Stomach (tissue), 9 donors: ENCODE data around the gene SENP8. TPM values are rescaled to one million over a fixed set of nuclear protein-coding genes. Genes with fewer than 3 reads are reported as not detected.
"Not testable (repeated sequence)": the region's sequence is repeated elsewhere in the genome, so short reads cannot be mapped to it uniquely, and the experiment has no call there.

Experiments
- DNase-seq, 2 donors: peaks; one replicate each; pipeline versions ENCODE4 v3.0.0 to v3.0.0-alpha.2; 2013 to 2019
- H3K27ac ChIP-seq, 5 donors: fragments of 200-600 bp in 4 of 5; sonication (generic) in 4 of 5; one replicate each; pipeline ENCODE4 v1.5.1; 2013 to 2019; ENCODE audit warnings: mild to moderate bottlenecking in 1 of 5, moderate library complexity in 1 of 5
- H3K27me3 ChIP-seq, 3 donors: fragments of 200-600 bp; sonication (generic); one replicate each; pipeline ENCODE4 v1.5.1; 2017 to 2019; ENCODE audit warnings: mixed run types in 1 of 3
- H3K36me3 ChIP-seq, 4 donors: fragments of 200-600 bp; sonication (generic); 1 replicate in 3 of 4; 2 replicates in 1 of 4; pipeline ENCODE4 v1.5.1; 2016 to 2019
- H3K4me1 ChIP-seq, 4 donors: fragments of 200-600 bp; sonication (generic); one replicate each; pipeline ENCODE4 v1.5.1; 2016 to 2019
- H3K4me3 ChIP-seq, 4 donors: fragments of 200-600 bp; sonication (generic) in 3 of 4; one replicate each; pipeline ENCODE4 v1.5.1; 2016 to 2019; ENCODE audit warnings: mild to moderate bottlenecking in 1 of 4
- H3K9me3 ChIP-seq, 4 donors: fragments of 200-600 bp; sonication (generic); one replicate each; pipeline ENCODE4 v1.5.1; 2016 to 2019
- EP300 ChIP-seq: sonication (generic); formaldehyde crosslinking; IDR thresholded peaks from one replicate; pipeline ENCODE4 v1.6.1; 2017; ENCODE audit warnings: antibody characterized with exemption
- POLR2A ChIP-seq, 4 donors: fragments of 450-650 bp; IDR thresholded peaks; one replicate each; pipeline ENCODE4 v1.6.1; 2016; ENCODE audit warnings: antibody characterized with exemption in 4 of 4, control low read depth in 2 of 4, mild to moderate bottlenecking in 1 of 4, moderate library complexity in 1 of 4
- POLR2AphosphoS5 ChIP-seq, 3 donors: sonication (generic); formaldehyde crosslinking; IDR thresholded peaks; one replicate each; pipeline ENCODE4 v1.6.1; 2016; ENCODE audit warnings: antibody characterized with exemption in 3 of 3
- WGBS, 5 donors: extraction: QIAGEN DNeasy Blood & Tissue Kit in 3 of 5; methylation state at CpG; one replicate each; pipeline versions ENCODE4 v1.1.5 to v1.1.7; 2013 to 2018; 5-methylcytosine and 5-hydroxymethylcytosine counted together
- intact Hi-C: fragments of 100-400 bp; cut with DNase I; formaldehyde crosslinking; loops from one replicate; pipeline ENCODE4 v1.15.1; 2023; ENCODE audit warnings: low total_unique reads
- polyA plus RNA-seq, 3 donors: library from polyadenylated mRNA; stranded (reverse); fragments of 200-250 nt; gene quantifications; one replicate each; pipeline ENCODE4 v1.2.3, GENCODE V29; 2013
- total RNA-seq, 5 donors: library from RNA; depleted of rRNA; stranded (reverse); fragments of >200 nt; gene quantifications; one replicate each; pipeline versions ENCODE4 v1.1.0 to v1.2.3, GENCODE V29; 2014 to 2016
- TF ChIP-seq, protein P1 (sequence below), 7 experiments: fragments of 450-650 bp in 4 of 7; fragments of 200-600 bp in 3 of 7; sonication (generic) in 3 of 7; IDR thresholded peaks; one replicate each; pipeline ENCODE4 v1.5.1; 2016 to 2019; ENCODE audit warnings: antibody characterized with exemption in 7 of 7, control low read depth in 2 of 7, mild to moderate bottlenecking in 1 of 7
- donor health status: healthy with polysubstance abuse.
- donor health status: Bipolar disorder and iron deficiency.
- donor health status: healthy.

Gene SENP8
- total and polyA plus RNA-seq, 8 donors = 0.45 to 3.8 (median 2.2) TPM; not detected in 1

DNA sequence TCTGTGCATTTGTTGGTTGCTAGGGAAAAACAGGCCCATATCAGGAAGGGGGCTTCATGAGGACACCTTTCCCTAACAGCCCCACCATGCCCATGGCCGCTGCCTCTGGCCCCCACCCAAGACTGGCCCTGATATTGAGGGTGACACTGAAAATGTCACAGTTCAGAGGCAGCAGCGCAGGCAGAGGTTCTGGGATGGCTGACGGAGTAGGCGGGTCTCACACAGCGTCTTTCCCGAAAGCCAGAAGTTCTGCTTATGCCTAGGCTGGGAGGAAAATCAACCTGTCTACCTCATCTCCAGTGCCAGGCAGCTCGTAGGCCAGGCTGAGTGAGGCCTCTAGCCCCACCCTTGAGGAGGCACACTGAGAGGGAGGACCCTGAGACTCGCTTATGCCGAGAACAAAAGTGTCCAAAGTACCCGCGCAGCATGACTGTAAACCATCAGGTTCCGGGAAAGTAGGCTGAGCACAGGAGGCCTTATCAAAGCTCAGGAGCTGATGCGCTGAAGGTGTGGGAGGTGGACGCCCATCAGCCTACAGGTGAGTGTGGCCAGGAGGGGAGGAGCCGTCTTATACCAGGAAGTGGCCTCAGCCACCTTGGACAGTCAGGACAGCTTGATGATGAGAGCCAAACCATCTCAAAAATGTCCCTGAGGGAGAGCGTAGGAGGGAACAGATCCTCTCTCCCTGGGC is 51.9 kb downstream of the SENP8 start:
- DNase-seq = peak; percentile 47 to 65
- H3K4me3 ChIP-seq = no peak overlapping the region
- intact Hi-C loops = no loop called here
- H3K36me3 ChIP-seq = no peaks in the 10 kb centered on the region
- H3K4me1 ChIP-seq = peaks cover 11 to 23% (median 15%) of the 10 kb centered on the region in 4 donors
- H3K9me3 ChIP-seq = no peaks in the 10 kb centered on the region
- H3K27ac ChIP-seq = no peak overlapping the region
- 59 to 88% (median 66%) methylated on average over 15 to 16 of the region's 16 CpGs for WGBS, 5 donors
- no peaks in the 10 kb centered on the region for H3K27me3 ChIP-seq
- TF ChIP-seq POLR2AphosphoS5 (IDR thresholded peaks at IDR 0.05) = no peak
- no peak for TF ChIP-seq POLR2A (IDR thresholded peaks at IDR 0.05)
- no peak for TF ChIP-seq EP300
- TF ChIP-seq, protein P1, sequence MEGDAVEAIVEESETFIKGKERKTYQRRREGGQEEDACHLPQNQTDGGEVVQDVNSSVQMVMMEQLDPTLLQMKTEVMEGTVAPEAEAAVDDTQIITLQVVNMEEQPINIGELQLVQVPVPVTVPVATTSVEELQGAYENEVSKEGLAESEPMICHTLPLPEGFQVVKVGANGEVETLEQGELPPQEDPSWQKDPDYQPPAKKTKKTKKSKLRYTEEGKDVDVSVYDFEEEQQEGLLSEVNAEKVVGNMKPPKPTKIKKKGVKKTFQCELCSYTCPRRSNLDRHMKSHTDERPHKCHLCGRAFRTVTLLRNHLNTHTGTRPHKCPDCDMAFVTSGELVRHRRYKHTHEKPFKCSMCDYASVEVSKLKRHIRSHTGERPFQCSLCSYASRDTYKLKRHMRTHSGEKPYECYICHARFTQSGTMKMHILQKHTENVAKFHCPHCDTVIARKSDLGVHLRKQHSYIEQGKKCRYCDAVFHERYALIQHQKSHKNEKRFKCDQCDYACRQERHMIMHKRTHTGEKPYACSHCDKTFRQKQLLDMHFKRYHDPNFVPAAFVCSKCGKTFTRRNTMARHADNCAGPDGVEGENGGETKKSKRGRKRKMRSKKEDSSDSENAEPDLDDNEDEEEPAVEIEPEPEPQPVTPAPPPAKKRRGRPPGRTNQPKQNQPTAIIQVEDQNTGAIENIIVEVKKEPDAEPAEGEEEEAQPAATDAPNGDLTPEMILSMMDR (IDR thresholded peaks at IDR 0.05) = no peak

DNA sequence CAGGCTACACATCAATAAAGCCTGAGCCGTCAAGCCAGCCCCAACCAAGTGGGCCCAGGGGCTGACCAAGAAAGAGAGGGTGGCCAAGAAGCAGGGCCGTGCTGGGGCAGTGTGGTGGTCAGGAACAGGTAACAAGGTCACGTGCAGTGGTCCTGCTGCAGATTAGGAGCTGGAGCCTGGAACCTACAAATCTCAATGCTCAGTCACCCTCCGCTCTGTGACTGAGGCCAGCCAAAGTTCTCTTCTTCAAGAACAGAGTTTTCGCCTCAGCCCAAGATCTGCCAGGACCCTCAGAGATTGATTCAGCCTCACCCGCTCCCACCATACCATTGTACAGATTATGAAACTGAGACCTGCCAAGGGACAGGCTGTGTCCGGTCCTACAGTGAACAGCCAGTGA is 52.5 kb downstream of the SENP8 start:
- DNase-seq = no peak
- Histone ChIP-seq H3K4me3 (no peak overlapping the region), H3K36me3 (no peaks in the 10 kb centered on the region), H3K9me3 (no peaks in the 10 kb centered on the region), H3K27ac (no peak overlapping the region), H3K4me1 (peaks cover 11 to 23% (median 15%) of the 10 kb centered on the region in 4 donors), H3K27me3 (no peaks in the 10 kb centered on the region)
- WGBS, 5 donors = 89 to 94% (median 94%) methylated on average over 7 of the region's 7 CpGs
- TF ChIP-seq EP300 = no peak
- no peak for TF ChIP-seq POLR2AphosphoS5 (IDR thresholded peaks at IDR 0.05)
- TF ChIP-seq, protein P1 (IDR thresholded peaks at IDR 0.05) = no peak
- no peak for TF ChIP-seq POLR2A (IDR thresholded peaks at IDR 0.05)
- intact Hi-C loops = no loop called here

DNA sequence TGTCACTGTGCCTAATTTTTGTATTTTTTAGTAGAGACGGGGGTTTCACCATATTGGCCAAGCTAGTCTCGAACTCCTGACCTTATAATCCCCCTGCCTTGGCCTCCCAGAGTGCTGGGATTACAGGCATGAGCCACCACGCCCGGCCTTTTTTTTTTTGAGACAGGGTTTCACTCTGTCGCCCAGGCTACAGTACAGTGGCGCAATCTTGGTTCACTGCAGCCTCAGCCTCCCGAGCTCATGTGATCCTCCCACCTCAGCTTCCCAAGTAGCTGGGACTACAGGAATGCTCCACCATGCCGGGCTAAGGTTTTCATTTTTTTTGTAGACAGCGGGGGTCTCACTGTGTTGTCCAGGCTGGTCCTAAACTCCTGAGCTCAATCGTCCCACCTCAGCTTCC is 53.8 kb downstream of the SENP8 start:
- intact Hi-C loops, H3K36me3 ChIP-seq, H3K9me3 ChIP-seq, H3K4me3 ChIP-seq, DNase-seq, H3K27ac ChIP-seq, H3K27me3 ChIP-seq: not testable (repeated sequence)
- WGBS, 5 donors = 81 to 92% (median 90%) methylated on average over 10 of the region's 10 CpGs
- peaks cover 11 to 23% (median 15%) of the 10 kb centered on the region in 4 donors for H3K4me1 ChIP-seq

DNA sequence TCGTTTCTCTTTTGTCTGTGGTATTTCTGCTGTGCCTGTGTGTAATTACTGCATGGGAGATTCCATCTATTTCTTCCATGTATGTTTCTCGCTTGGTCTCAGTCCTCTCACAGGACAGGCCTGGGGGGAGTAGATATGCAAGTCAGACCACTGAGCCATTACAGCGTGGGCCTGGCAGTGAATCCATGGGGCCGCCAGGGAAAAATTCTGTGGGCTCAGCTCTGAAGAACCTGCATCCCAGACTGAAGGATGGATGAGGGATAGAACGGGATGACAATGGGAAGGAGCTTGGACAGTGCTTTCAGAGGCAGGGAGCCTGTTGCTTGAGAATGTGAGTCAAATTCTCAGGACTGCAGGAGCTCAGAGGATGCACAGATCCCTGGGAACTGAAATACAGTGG is 54.6 kb downstream of the SENP8 start:
- peaks cover 11 to 23% (median 15%) of the 10 kb centered on the region in 4 donors for H3K4me1 ChIP-seq
- TF ChIP-seq, protein P1 (IDR thresholded peaks at IDR 0.05) = no peak
- no peak for TF ChIP-seq POLR2AphosphoS5 (IDR thresholded peaks at IDR 0.05)
- TF ChIP-seq EP300 = no peak
- no peak for TF ChIP-seq POLR2A (IDR thresholded peaks at IDR 0.05)
- no peak overlapping the region for H3K4me3 ChIP-seq
- intact Hi-C loops = no loop called here
- no peaks in the 10 kb centered on the region for H3K36me3 ChIP-seq
- WGBS, 5 donors = 83 to 94% (median 86%) methylated on average over 5 of the region's 5 CpGs
- H3K27ac ChIP-seq = no peak overlapping the region
- no peaks in the 10 kb centered on the region for H3K9me3 ChIP-seq
- DNase-seq = no peak
- H3K27me3 ChIP-seq = no peaks in the 10 kb centered on the region

DNA sequence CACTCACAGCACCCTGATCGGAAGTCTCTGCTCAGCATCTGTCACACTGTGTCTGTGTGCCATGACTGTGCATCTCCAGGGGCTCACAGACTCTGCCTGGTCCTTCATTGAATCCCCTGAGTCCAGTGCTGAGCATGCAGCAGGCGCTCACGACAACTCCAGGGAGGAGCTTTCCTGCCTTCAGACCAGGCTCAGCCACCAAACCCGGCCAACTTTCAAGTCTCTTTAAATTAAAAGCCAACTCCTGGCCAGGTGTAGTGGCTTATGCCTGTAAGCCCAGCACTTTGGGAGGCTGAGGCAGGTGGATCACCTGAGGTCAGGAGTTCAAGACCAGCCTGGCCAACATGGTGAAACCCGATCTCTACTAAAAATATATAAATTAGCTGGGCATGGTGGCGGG is 55.2 kb downstream of the SENP8 start:
- Histone ChIP-seq H3K9me3 (no peaks in the 10 kb centered on the region), H3K36me3 (no peaks in the 10 kb centered on the region), H3K4me3 (no peak overlapping the region), H3K27ac (no peak overlapping the region), H3K4me1 (peaks cover 7 to 17% (median 10%) of the 10 kb centered on the region in 4 donors), H3K27me3 (no peaks in the 10 kb centered on the region)
- 89 to 92% (median 90%) methylated on average over 6 of the region's 6 CpGs for WGBS, 5 donors
- TF ChIP-seq POLR2A (IDR thresholded peaks at IDR 0.05) (no peak), EP300 (no peak), POLR2AphosphoS5 (IDR thresholded peaks at IDR 0.05) (no peak)
- TF ChIP-seq, protein P1 (IDR thresholded peaks at IDR 0.05) = no peak
- intact Hi-C loops = no loop called here
- no peak for DNase-seq
